K562 (cell line): ENCODE results near the gene GGCT. TPM values are rescaled to one million over a fixed set of nuclear protein-coding genes. Genes with fewer than 3 reads are reported as not detected.
A peak's percentile ranks its signal among the peaks of the same experiment; 100 is the strongest.

Source experiments
- CREM ChIP-seq: IDR thresholded peaks from 2 replicates; pipeline ENCODE4 v1.6.1; 2014; ENCODE audit warnings: antibody characterized with exemption, low read depth
- DPF2 ChIP-seq: fragments of 450-650 bp; IDR thresholded peaks from 2 replicates; pipeline ENCODE4 v1.6.1; 2016
- FOXJ3 ChIP-seq: sonication (generic); formaldehyde crosslinking; IDR thresholded peaks from 2 replicates; pipeline ENCODE4 v1.4.0; 2020; ENCODE audit warnings: mild to moderate bottlenecking, missing genetic modification reagents
- HMGN3 ChIP-seq: IDR thresholded peaks from 2 replicates; pipeline ENCODE4 v1.6.1; 2011; ENCODE audit warnings: borderline replicate concordance, low read depth, mild to moderate bottlenecking, mixed read lengths, low read length; ENCODE audit not compliant: insufficient read length; ENCODE audit errors: extremely low read depth
- MCM5 ChIP-seq: fragments of 450-650 bp; IDR thresholded peaks from 2 replicates; pipeline ENCODE4 v1.6.1; 2016; ENCODE audit warnings: low read depth
- MITF ChIP-seq: IDR thresholded peaks from 2 replicates; pipeline ENCODE4 v1.6.1; 2014; ENCODE audit warnings: antibody characterized with exemption
- NCOR1 ChIP-seq: fragments of 450-650 bp; IDR thresholded peaks from 2 replicates; pipeline ENCODE4 v1.6.1; 2016; ENCODE audit warnings: mild to moderate bottlenecking, moderate library complexity
- NFIX ChIP-seq: fragments of 250-450 bp; sonication (Bioruptor Pico); IDR thresholded peaks from 2 replicates; pipeline ENCODE4 v1.4.0; 2020; ENCODE audit warnings: low read depth, mild to moderate bottlenecking, moderate library complexity
- TBL1XR1 ChIP-seq, 2 experiments: IDR thresholded peaks; 2 replicates each; pipeline ENCODE4 v1.6.1; 2012; ENCODE audit warnings: improper control_type of control experiment in 2 of 2, low read length in 2 of 2, mild to moderate bottlenecking in 1 of 2
- TGIF2 ChIP-seq: sonication (generic); formaldehyde crosslinking; IDR thresholded peaks from 2 replicates; pipeline ENCODE4 v1.8.1; 2022; ENCODE audit warnings: mild to moderate bottlenecking, missing genetic modification reagents, moderate library complexity
- THAP12 ChIP-seq: fragments of 250-450 bp; sonication (Bioruptor Pico); IDR thresholded peaks from 2 replicates; pipeline ENCODE4 v1.9.0; 2021; ENCODE audit warnings: mild to moderate bottlenecking, inconsistent platforms
- ZBTB7A ChIP-seq: IDR thresholded peaks from 2 replicates; pipeline ENCODE4 v1.6.1; 2011; ENCODE audit warnings: low read depth, mild to moderate bottlenecking, low read length, moderate library complexity, borderline replicate concordance; ENCODE audit not compliant: control insufficient read depth
- ZFP1 ChIP-seq: fragments of 450-650 bp; formaldehyde crosslinking; IDR thresholded peaks from 2 replicates; pipeline ENCODE4 v1.4.0; 2020; ENCODE audit warnings: mild to moderate bottlenecking, mixed read lengths
- ZFP36 ChIP-seq: fragments of 150-350 bp; IDR thresholded peaks from 2 replicates; pipeline ENCODE4 v1.6.1; 2018; ENCODE audit warnings: low read length, low read depth; ENCODE audit not compliant: partially characterized antibody
- ZNF134 ChIP-seq: fragments of 250-450 bp; sonication (Bioruptor Pico); conservative IDR thresholded peaks from 2 replicates; pipeline ENCODE4 v1.4.0; 2020
- ZNF224 ChIP-seq: sonication (generic); formaldehyde crosslinking; IDR thresholded peaks from 2 replicates; pipeline ENCODE4 v1.8.0; 2022; ENCODE audit warnings: mild to moderate bottlenecking, missing genetic modification reagents
- ZNF316 ChIP-seq: fragments of 450-650 bp; IDR thresholded peaks from 2 replicates; pipeline ENCODE4 v1.6.1; 2016
- ZNF408 ChIP-seq: fragments of 250-450 bp; sonication (Bioruptor Pico); IDR thresholded peaks from 2 replicates; pipeline ENCODE4 v1.4.0; 2020; ENCODE audit warnings: low read depth, mild to moderate bottlenecking, moderate library complexity
- ZNF583 ChIP-seq: fragments of 250-450 bp; sonication (Bioruptor Pico); IDR thresholded peaks from 2 replicates; pipeline ENCODE4 v1.4.0; 2020
- polyA plus RNA-seq, 8 experiments: library from polyadenylated mRNA; depleted of rRNA in 4 of 8; stranded (reverse) in 5 of 8; unstranded in 3 of 8; fragments of >200 nt; fragmentation: Nextera tagmentation in 2 of 8; fragmentation: Illumina TruSeq in 1 of 8; extraction: Ambion mirVana in 2 of 8; extraction: Trizol in 1 of 8; gene quantifications; 2 replicates each; pipeline versions ENCODE4 v1.2.1 to v1.2.3, GENCODE V29; 2011 to 2014; ENCODE audit warnings: inconsistent platforms in 1 of 8, missing spikeins in 1 of 8
- total RNA-seq, 7 experiments: library from RNA; depleted of rRNA in 6 of 7; stranded (reverse); fragments of >200 nt in 6 of 7; fragmentation: Illumina TruSeq in 2 of 7; extraction: Trizol in 2 of 7; gene quantifications; 2 replicates each; pipeline versions ENCODE4 v1.2.1 to v1.2.3, GENCODE V29; 2011 to 2021; ENCODE audit warnings: low replicate concordance in 1 of 7
- TF ChIP-seq, protein P1 (sequence below): fragments of 450-650 bp; IDR thresholded peaks from 2 replicates; pipeline ENCODE4 v1.6.1; 2016; ENCODE audit warnings: missing biosample characterization, missing genetic modification characterization

The GGCT gene
- total and polyA plus RNA-seq, 9 of the 15 experiments (the other 6 are each of a cell fraction or from before 2014, with no cell fraction given), result 79.0 to 349 (median 136) TPM

DNA sequence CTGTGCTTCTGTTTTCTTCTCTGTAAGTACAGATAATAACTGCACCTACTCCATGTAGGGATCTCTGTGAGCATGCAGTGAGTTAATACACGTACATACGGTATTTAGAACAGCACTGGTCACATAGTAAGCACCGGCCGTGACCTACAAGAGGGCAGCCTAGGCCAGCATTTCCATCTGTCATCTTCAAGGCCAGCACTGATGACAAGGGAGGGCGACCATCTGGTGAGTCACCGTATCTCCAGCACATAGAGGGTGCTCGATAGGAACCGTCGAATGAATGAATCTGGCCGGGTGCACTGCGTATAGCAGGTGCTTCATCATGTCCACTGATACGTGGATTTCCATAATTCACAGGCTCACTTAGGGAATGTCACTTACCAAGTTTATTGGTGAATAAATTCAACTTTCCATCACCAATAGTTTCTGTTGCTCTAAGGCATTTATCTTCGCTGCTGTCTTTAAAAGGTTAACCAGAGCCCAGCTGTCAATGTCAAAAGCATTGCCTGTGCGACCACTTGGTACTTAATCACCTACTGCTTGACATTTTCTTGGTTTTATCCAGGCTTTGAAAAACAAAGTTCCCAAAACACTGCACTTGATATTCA is 34.4 kb downstream of the GGCT start (continued):
- TF ChIP-seq MITF (no peak), ZNF134 (CRISPR knock-in tag) (no peak), FOXJ3 (CRISPR knock-in tag) (no peak), ZBTB7A (no peak), TBL1XR1 (IDR thresholded peaks at IDR 0.05; ENCODE audit: low read length in 2 of 2) (peak in 1 of 2 experiments; percentile 75; a peak in 2 of 4 replicates), CREM (peak; percentile 97), ZNF316 (no peak), HMGN3 (no peak), NFIX (CRISPR knock-in tag) (no peak), TGIF2 (CRISPR knock-in tag) (no peak), THAP12 (CRISPR knock-in tag) (no peak), ZNF583 (no peak), ZFP36 (no peak), ZNF224 (CRISPR knock-in tag) (no peak), MCM5 (no peak), ZFP1 (CRISPR knock-in tag) (no peak), DPF2 (peak; percentile 82), NCOR1 (peak; percentile 74), ZNF408 (CRISPR knock-in tag) (no peak)
- TF ChIP-seq, protein P1, sequence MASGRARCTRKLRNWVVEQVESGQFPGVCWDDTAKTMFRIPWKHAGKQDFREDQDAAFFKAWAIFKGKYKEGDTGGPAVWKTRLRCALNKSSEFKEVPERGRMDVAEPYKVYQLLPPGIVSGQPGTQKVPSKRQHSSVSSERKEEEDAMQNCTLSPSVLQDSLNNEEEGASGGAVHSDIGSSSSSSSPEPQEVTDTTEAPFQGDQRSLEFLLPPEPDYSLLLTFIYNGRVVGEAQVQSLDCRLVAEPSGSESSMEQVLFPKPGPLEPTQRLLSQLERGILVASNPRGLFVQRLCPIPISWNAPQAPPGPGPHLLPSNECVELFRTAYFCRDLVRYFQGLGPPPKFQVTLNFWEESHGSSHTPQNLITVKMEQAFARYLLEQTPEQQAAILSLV (tag), result no peak
